ENCODE measurements around the gene ST6GALNAC6. TPM values are rescaled to one million over a fixed set of nuclear protein-coding genes. Genes with fewer than 3 reads are reported as not detected.

ST6GALNAC6 gene
- total RNA-seq, 1 experiment from 2014 or later, result 16.5 TPM

DNA sequence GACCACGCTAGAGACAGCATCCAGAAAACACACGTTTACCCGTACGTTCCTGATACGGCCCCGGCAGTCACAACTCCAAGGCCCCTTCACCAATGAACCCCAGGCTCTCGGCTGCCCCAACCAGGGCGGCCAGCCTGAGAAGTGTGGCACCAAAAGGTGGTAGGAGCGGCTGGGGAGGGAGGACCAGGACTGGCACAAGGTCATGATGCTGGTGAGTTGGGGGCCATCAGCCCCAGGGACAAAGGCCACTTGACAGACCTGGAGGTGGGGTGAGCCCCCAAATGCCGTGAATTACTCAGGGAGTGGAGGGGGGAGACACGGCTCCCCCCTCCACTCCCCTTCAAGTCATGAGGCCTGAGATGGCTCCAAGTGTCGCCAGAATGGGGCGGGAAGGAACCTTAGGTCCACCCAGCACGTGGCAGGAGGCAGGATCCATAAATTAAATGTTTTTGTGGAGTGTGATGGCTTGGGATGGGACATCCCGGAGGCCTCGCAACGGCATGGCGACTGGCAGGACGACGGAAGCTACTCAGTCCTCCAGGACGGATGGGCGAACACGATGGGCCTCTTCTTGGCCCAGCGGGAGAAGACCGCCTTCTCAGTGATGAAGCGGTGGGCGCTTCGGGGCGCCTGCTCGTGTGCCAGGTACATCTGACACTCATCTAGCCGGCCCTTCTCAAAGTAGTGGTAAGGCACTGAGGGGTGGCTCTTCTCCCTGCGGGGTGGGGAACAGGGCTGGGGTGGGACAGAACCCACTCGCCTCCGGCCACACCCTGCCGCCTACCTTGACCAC, 8.7 kb upstream of the ST6GALNAC6 start:
- Mint-ChIP-seq H3K27me3 (ENCODE audit: insufficient read depth, unreplicated experiment) (no peaks in the 10 kb centered on the region), H3K27ac (ENCODE audit: low read depth, unreplicated experiment) (no peak overlapping the region), H3K4me3 (ENCODE audit: unreplicated experiment) (no peak overlapping the region), H3K4me1 (ENCODE audit: insufficient read depth, unreplicated experiment) (peaks cover 8% of the 10 kb centered on the region), H3K9me3 (ENCODE audit: unreplicated experiment) (no peaks in the 10 kb centered on the region), H3K36me3 (ENCODE audit: insufficient read depth, unreplicated experiment) (peaks cover 16% of the 10 kb centered on the region)
- no peak for DNase-seq (ENCODE audit: unreplicated experiment)
- TF ChIP-seq CTCF (IDR thresholded peaks at IDR 0.05; ENCODE audit: unreplicated experiment), result no peak
- no TSS peak for BruUV-seq (replicated peaks)
- intact Hi-C loops (cut with micrococcal nuclease), result no loop called here
- CTCF ChIA-PET, result no interaction called here
- POLR2A ChIA-PET, result no interaction called here

DNA sequence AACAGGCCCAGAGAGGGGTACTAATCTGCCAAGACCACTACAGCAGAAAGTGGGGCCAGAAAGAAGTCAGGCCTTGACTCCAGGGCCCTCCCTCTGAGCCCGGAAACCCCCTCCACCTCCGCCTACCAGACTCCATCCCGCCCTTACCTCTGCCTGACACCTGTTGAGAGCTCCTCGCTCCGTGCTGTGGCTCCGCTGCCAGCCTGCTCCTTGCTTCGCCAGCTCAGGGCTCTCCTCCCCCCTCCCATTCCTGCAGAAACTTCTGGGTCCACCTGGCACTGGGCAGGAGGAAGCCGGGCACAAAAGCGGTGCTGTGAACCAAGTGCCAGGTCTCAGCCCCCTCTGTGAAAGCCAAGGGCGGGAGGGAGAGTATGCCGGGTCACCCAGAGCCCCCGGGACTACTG, 6.4 kb upstream of the ST6GALNAC6 start:
- POLR2A ChIA-PET, result no interaction called here
- H3K4me1 Mint-ChIP-seq (ENCODE audit: insufficient read depth, unreplicated experiment), result peaks cover 9% of the 10 kb centered on the region
- H3K36me3 Mint-ChIP-seq (ENCODE audit: insufficient read depth, unreplicated experiment), result peaks cover 14% of the 10 kb centered on the region
- DNase-seq (ENCODE audit: unreplicated experiment), result no peak
- no peaks in the 10 kb centered on the region for H3K27me3 Mint-ChIP-seq (ENCODE audit: insufficient read depth, unreplicated experiment)
- TF ChIP-seq CTCF (IDR thresholded peaks at IDR 0.05; ENCODE audit: unreplicated experiment), result no peak
- no peak overlapping the region for H3K4me3 Mint-ChIP-seq (ENCODE audit: unreplicated experiment)
- no peak overlapping the region for H3K27ac Mint-ChIP-seq (ENCODE audit: low read depth, unreplicated experiment)
- CTCF ChIA-PET, result no interaction called here
- BruUV-seq (replicated peaks), result no TSS peak
- no peaks in the 10 kb centered on the region for H3K9me3 Mint-ChIP-seq (ENCODE audit: unreplicated experiment)
- intact Hi-C loops (cut with micrococcal nuclease), result no loop called here

- DNase-seq (ENCODE audit: unreplicated experiment), result no peak
- ChIA-PET POLR2A (interaction anchor here (0.6 kb wide), 1 partner anchor 12 kb away, joined by 4 read pairs; the partner anchor contains the start of gene ST6GALNAC4), CTCF (no interaction called here)
These were observed 5.8 kb upstream of the ST6GALNAC6 start for GRCh38 chr9:127905004-127905728.

More at GRCh38 chr9:127905004-127905728, 5.8 kb upstream of the ST6GALNAC6 start:
- intact Hi-C loops (cut with micrococcal nuclease), result no loop called here
- Mint-ChIP-seq H3K36me3 (ENCODE audit: insufficient read depth, unreplicated experiment) (peaks cover 10% of the 10 kb centered on the region), H3K27ac (ENCODE audit: low read depth, unreplicated experiment) (no peak overlapping the region), H3K9me3 (ENCODE audit: unreplicated experiment) (no peaks in the 10 kb centered on the region), H3K27me3 (ENCODE audit: insufficient read depth, unreplicated experiment) (no peaks in the 10 kb centered on the region), H3K4me1 (ENCODE audit: insufficient read depth, unreplicated experiment) (peaks cover 6% of the 10 kb centered on the region), H3K4me3 (ENCODE audit: unreplicated experiment) (no peak overlapping the region)
- no peak for TF ChIP-seq CTCF (IDR thresholded peaks at IDR 0.05; ENCODE audit: unreplicated experiment)
- BruUV-seq (replicated peaks), result no TSS peak

Data from MCF 10A (cell line).